Thyroid gland (tissue), 4 donors: ENCODE data around the gene ACTR6. TPM values are rescaled to one million over a fixed set of nuclear protein-coding genes. Genes with fewer than 3 reads are reported as not detected.

Experiments used
- DNase-seq, 2 donors: peaks; one replicate each; pipeline ENCODE4 v3.0.0-alpha.2; 2019
- H3K27ac ChIP-seq, 3 donors: fragments of 200-600 bp; sonication (generic); 1 replicate in 2 of 3; 2 replicates in 1 of 3; pipeline ENCODE4 v1.5.1; 2016 to 2019; ENCODE audit warnings: mild to moderate bottlenecking in 1 of 3, moderate library complexity in 1 of 3
- H3K27me3 ChIP-seq: fragments of 200-600 bp; sonication (generic); one replicate; pipeline ENCODE4 v1.5.1; 2019
- H3K36me3 ChIP-seq, 2 donors: fragments of 200-600 bp; sonication (generic); one replicate each; pipeline ENCODE4 v1.5.1; 2016 to 2019
- H3K4me1 ChIP-seq, 2 donors: fragments of 200-600 bp; sonication (generic); one replicate each; pipeline ENCODE4 v1.5.1; 2017 to 2019
- H3K4me3 ChIP-seq, 3 donors: fragments of 200-600 bp; sonication (generic); replicated peaks in 1 of 3; 1 replicate in 2 of 3; 2 replicates in 1 of 3; pipeline ENCODE4 v1.5.1; 2016; ENCODE audit warnings: mild to moderate bottlenecking in 1 of 3
- H3K9me3 ChIP-seq: fragments of 200-600 bp; sonication (generic); one replicate; pipeline ENCODE4 v1.5.1; 2017
- CTCF ChIP-seq, 6 experiments: fragments of 200-600 bp in 3 of 6; fragments of 450-650 bp in 3 of 6; sonication (generic) in 3 of 6; IDR thresholded peaks; one replicate each; pipeline ENCODE4 v1.5.1; 2016 to 2019; ENCODE audit warnings: antibody characterized with exemption in 6 of 6, mild to moderate bottlenecking in 2 of 6, inconsistent platforms in 1 of 6, moderate library complexity in 1 of 6
- POLR2A ChIP-seq, 2 donors: fragments of 450-650 bp; IDR thresholded peaks; one replicate each; pipeline ENCODE4 v1.6.1; 2017; ENCODE audit warnings: antibody characterized with exemption in 2 of 2, mild to moderate bottlenecking in 2 of 2, moderate library complexity in 1 of 2
- WGBS, 2 donors: methylation state at CpG; one replicate each; pipeline ENCODE4 v1.1.5; 2017; 5-methylcytosine and 5-hydroxymethylcytosine counted together
- intact Hi-C: fragments of 100-400 bp; cut with DNase I; formaldehyde crosslinking; loops from one replicate; pipeline ENCODE4 v1.15.1; 2023
- total RNA-seq, 4 donors: library from RNA; depleted of rRNA; stranded (reverse); fragments of >200 nt; gene quantifications; one replicate each; pipeline ENCODE4 v1.2.3, GENCODE V29; 2016

Gene ACTR6
- total RNA-seq, 4 donors from 2014 or later = 14.4 to 18.8 (median 16.7) TPM

DNA sequence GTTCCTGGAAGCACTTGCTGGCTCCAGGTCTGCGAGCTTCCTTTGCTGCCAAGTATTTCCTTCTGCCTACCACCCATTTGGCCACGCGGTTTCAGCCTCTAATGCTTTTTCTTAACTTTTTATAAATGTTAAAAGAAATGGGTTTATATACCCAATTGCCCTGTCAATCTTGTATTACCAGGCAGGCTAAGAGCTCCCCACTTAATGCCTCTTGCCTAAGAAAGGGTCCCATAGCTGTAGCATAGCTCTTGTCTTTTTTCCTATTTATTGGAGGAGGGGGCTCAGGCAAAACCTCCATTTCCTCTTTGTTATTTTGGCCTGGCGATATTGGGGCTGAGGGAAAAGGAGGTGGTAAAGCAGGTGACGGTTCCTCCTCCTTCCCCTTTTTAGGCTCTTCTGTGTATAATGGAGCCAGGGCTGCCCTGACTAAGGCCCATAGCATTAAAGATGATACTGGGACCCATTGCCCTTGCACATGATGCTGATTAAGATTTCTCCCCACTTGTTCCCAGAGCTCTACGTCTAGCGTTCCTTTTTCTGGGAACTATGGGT, 36.4 kb upstream of the ACTR6 start:
- Histone ChIP-seq H3K4me3 (no peak overlapping the region), H3K27me3 (no peaks in the 10 kb centered on the region), H3K9me3 (no peaks in the 10 kb centered on the region), H3K4me1 (peaks cover 0 to 12% of the 10 kb centered on the region in 2 donors), H3K27ac (no peak overlapping the region), H3K36me3 (no peaks in the 10 kb centered on the region)
- intact Hi-C loops = no loop called here
- no peak for DNase-seq
- TF ChIP-seq POLR2A (IDR thresholded peaks at IDR 0.05) (no peak), CTCF (IDR thresholded peaks at IDR 0.05) (no peak)
- WGBS, 2 donors = 54 to 58% methylated on average over 7 of the region's 7 CpGs

DNA sequence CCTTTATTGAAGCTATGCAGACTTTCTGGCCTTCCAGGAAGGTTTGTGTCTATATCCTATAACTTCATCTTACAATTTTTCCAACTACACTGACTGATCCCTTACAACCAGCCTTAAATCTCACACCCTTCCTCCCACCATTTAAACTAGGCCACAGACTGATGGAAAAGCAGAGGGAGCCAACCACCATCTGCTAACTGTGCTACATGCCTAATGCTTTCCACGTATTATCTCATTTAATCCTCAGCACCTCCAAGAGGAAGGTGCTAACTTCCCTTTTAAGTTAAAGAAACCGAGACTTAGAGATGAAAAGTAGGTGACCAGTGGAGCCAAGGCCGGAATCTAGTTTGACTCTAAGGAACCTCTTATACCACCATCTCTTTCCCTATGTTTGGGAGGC, 35.3 kb upstream of the ACTR6 start:
- H3K4me1 ChIP-seq = peaks cover 0 to 12% of the 10 kb centered on the region in 2 donors
- intact Hi-C loops = no loop called here
- WGBS, 2 donors = 95 to 99% methylated on average over 3 of the region's 3 CpGs
- H3K27me3 ChIP-seq = no peaks in the 10 kb centered on the region
- H3K36me3 ChIP-seq = no peaks in the 10 kb centered on the region
- DNase-seq = no peak
- no peak overlapping the region for H3K27ac ChIP-seq
- no peak for TF ChIP-seq CTCF (IDR thresholded peaks at IDR 0.05)
- no peak for TF ChIP-seq POLR2A (IDR thresholded peaks at IDR 0.05)
- no peak overlapping the region for H3K4me3 ChIP-seq
- H3K9me3 ChIP-seq = no peaks in the 10 kb centered on the region

GRCh38 chr12:100166232-100166631, 34.4 kb upstream of the ACTR6 start:
- no peak overlapping the region for H3K4me3 ChIP-seq
- intact Hi-C loops = no loop called here
- peaks cover 0 to 12% of the 10 kb centered on the region in 2 donors for H3K4me1 ChIP-seq
- no peak for DNase-seq
- no peaks in the 10 kb centered on the region for H3K27me3 ChIP-seq
- H3K27ac ChIP-seq = no peak overlapping the region
- no peaks in the 10 kb centered on the region for H3K36me3 ChIP-seq
- 96 to 98% methylated on average over 5 to 7 of the region's 10 CpGs for WGBS, 2 donors
- H3K9me3 ChIP-seq = no peaks in the 10 kb centered on the region
- TF ChIP-seq CTCF (IDR thresholded peaks at IDR 0.05) (no peak), POLR2A (IDR thresholded peaks at IDR 0.05) (no peak)

GRCh38 chr12:100168562-100168961, 32.1 kb upstream of the ACTR6 start:
- no peaks in the 10 kb centered on the region for H3K27me3 ChIP-seq
- intact Hi-C loops = no loop called here
- DNase-seq = no peak
- H3K4me3 ChIP-seq = no peak overlapping the region
- H3K9me3 ChIP-seq = no peaks in the 10 kb centered on the region
- no peaks in the 10 kb centered on the region for H3K36me3 ChIP-seq
- TF ChIP-seq POLR2A (IDR thresholded peaks at IDR 0.05) = no peak
- no peak for TF ChIP-seq CTCF (IDR thresholded peaks at IDR 0.05)
- WGBS, 2 donors = 92 to 96% methylated on average over 4 of the region's 4 CpGs
- H3K27ac ChIP-seq = no peak overlapping the region
- H3K4me1 ChIP-seq = peaks cover 0 to 10% of the 10 kb centered on the region in 2 donors

DNA sequence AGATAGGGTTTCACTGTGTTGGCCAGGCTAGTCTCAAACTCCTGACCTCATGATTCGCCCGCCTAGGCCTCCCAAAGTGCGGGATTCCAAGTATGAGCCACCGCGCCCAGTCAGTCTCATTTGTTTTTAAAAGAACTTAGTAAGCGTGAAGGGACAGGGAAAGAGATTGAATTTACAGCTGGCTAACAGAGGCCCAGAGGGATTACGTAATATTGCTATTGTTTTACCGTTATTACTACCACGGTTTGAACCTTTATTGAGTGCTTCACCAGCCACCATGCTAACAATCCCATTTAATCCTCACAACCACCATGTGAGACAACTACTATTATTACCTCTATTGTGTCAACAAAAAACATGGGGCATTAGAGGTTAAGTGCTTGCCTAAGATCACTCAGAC, 31.3 kb upstream of the ACTR6 start:
- 97 to 98% methylated on average over 9 of the region's 9 CpGs for WGBS, 2 donors
- H3K27ac ChIP-seq = no peak overlapping the region
- H3K36me3 ChIP-seq = no peaks in the 10 kb centered on the region
- peaks cover 0 to 2% of the 10 kb centered on the region in 2 donors for H3K4me1 ChIP-seq
- H3K9me3 ChIP-seq = no peaks in the 10 kb centered on the region
- no peak overlapping the region for H3K4me3 ChIP-seq
- intact Hi-C loops = no loop called here
- H3K27me3 ChIP-seq = no peaks in the 10 kb centered on the region
- no peak for DNase-seq
- TF ChIP-seq CTCF (IDR thresholded peaks at IDR 0.05) = no peak
- TF ChIP-seq POLR2A (IDR thresholded peaks at IDR 0.05) = no peak
